HEK293 (cell line): ENCODE data around the gene DDX41.

Source experiments
- OSR2 ChIP-seq: fragments of 450-650 bp; formaldehyde crosslinking; IDR thresholded peaks from 2 replicates; pipeline ENCODE4 v1.5.1; 2016; ENCODE audit warnings: missing biosample characterization, missing genetic modification characterization
- OVOL3 ChIP-seq: fragments of 450-650 bp; formaldehyde crosslinking; IDR thresholded peaks from 2 replicates; pipeline ENCODE4 v1.5.1; 2016; ENCODE audit warnings: missing biosample characterization, missing genetic modification characterization
- PRDM2 ChIP-seq: fragments of 450-650 bp; formaldehyde crosslinking; IDR thresholded peaks from 2 replicates; pipeline ENCODE4 v1.5.1; 2016; ENCODE audit warnings: missing biosample characterization, missing genetic modification characterization, borderline replicate concordance
- SCRT2 ChIP-seq: fragments of 450-650 bp; formaldehyde crosslinking; IDR thresholded peaks from 2 replicates; pipeline ENCODE4 v1.5.1; 2016; ENCODE audit warnings: missing biosample characterization, missing genetic modification characterization
- ZBTB49 ChIP-seq: fragments of 450-650 bp; formaldehyde crosslinking; IDR thresholded peaks from 2 replicates; pipeline ENCODE4 v1.5.1; 2016; ENCODE audit warnings: missing biosample characterization, missing genetic modification characterization, low read depth
- ZIC2 ChIP-seq: fragments of 450-650 bp; formaldehyde crosslinking; IDR thresholded peaks from 2 replicates; pipeline ENCODE4 v1.5.1; 2016; ENCODE audit warnings: missing biosample characterization, missing genetic modification characterization
- ZNF132 ChIP-seq: fragments of 450-650 bp; formaldehyde crosslinking; IDR thresholded peaks from 2 replicates; pipeline ENCODE4 v1.5.1; 2017; ENCODE audit warnings: missing biosample characterization, missing genetic modification characterization, borderline replicate concordance
- ZNF133 ChIP-seq: fragments of 450-650 bp; formaldehyde crosslinking; IDR thresholded peaks from 2 replicates; pipeline ENCODE4 v1.5.1; 2016; ENCODE audit warnings: missing biosample characterization, missing genetic modification characterization
- ZNF2 ChIP-seq: fragments of 450-650 bp; formaldehyde crosslinking; IDR thresholded peaks from 2 replicates; pipeline ENCODE4 v1.5.1; 2016; ENCODE audit warnings: missing biosample characterization, missing genetic modification characterization
- ZNF274 ChIP-seq, 2 experiments: fragments of 200-500 bp in 1 of 2; fragments of 450-650 bp in 1 of 2; sonication (Bioruptor generic) in 1 of 2; formaldehyde crosslinking in 1 of 2; IDR thresholded peaks; 2 replicates each; pipeline versions ENCODE4 v1.5.1 to v1.6.1; 2014 to 2016; ENCODE audit warnings: borderline replicate concordance in 1 of 2, inconsistent platforms in 1 of 2, low read length in 1 of 2, missing biosample characterization in 1 of 2, missing genetic modification characterization in 1 of 2
- ZNF324 ChIP-seq: fragments of 450-650 bp; formaldehyde crosslinking; IDR thresholded peaks from 2 replicates; pipeline ENCODE4 v1.5.1; 2016; ENCODE audit warnings: missing biosample characterization, missing genetic modification characterization
- ZNF341 ChIP-seq: fragments of 450-650 bp; formaldehyde crosslinking; IDR thresholded peaks from 2 replicates; pipeline ENCODE4; 2016; ENCODE audit warnings: low read depth, missing biosample characterization, missing genetic modification characterization
- ZNF362 ChIP-seq: fragments of 450-650 bp; formaldehyde crosslinking; IDR thresholded peaks from 2 replicates; pipeline ENCODE4 v1.5.1; 2016; ENCODE audit warnings: missing biosample characterization, missing genetic modification characterization
- ZNF398 ChIP-seq: fragments of 450-650 bp; formaldehyde crosslinking; IDR thresholded peaks from 2 replicates; pipeline ENCODE4 v1.5.1; 2017; ENCODE audit warnings: missing biosample characterization, missing genetic modification characterization
- ZNF488 ChIP-seq: fragments of 450-650 bp; formaldehyde crosslinking; IDR thresholded peaks from 2 replicates; pipeline ENCODE4 v1.5.1; 2016; ENCODE audit warnings: missing biosample characterization, missing genetic modification characterization
- ZNF514 ChIP-seq: fragments of 450-650 bp; formaldehyde crosslinking; IDR thresholded peaks from 2 replicates; pipeline ENCODE4 v1.5.1; 2016; ENCODE audit warnings: missing biosample characterization, missing genetic modification characterization
- ZNF548 ChIP-seq: fragments of 450-650 bp; formaldehyde crosslinking; IDR thresholded peaks from 2 replicates; pipeline ENCODE4 v1.5.1; 2016; ENCODE audit warnings: missing biosample characterization, missing genetic modification characterization
- ZNF558 ChIP-seq: fragments of 450-650 bp; formaldehyde crosslinking; IDR thresholded peaks from 2 replicates; pipeline ENCODE4 v1.5.1; 2016; ENCODE audit warnings: missing biosample characterization, missing genetic modification characterization
- ZNF621 ChIP-seq: fragments of 450-650 bp; formaldehyde crosslinking; IDR thresholded peaks from 2 replicates; pipeline ENCODE4 v1.5.1; 2017; ENCODE audit warnings: missing biosample characterization, missing genetic modification characterization
- ZNF624 ChIP-seq: fragments of 450-650 bp; formaldehyde crosslinking; IDR thresholded peaks from 2 replicates; pipeline ENCODE4 v1.5.1; 2017; ENCODE audit warnings: missing biosample characterization, missing genetic modification characterization
- ZNF660 ChIP-seq: fragments of 450-650 bp; IDR thresholded peaks from 2 replicates; pipeline ENCODE4 v1.5.1; 2018; ENCODE audit warnings: missing biosample characterization, mild to moderate bottlenecking, missing genetic modification characterization
- ZNF704 ChIP-seq: fragments of 450-650 bp; formaldehyde crosslinking; IDR thresholded peaks from 2 replicates; pipeline ENCODE4 v1.5.1; 2016; ENCODE audit warnings: missing biosample characterization, missing genetic modification characterization
- ZNF837 ChIP-seq: fragments of 450-650 bp; formaldehyde crosslinking; IDR thresholded peaks from 2 replicates; pipeline ENCODE4 v1.5.1; 2016; ENCODE audit warnings: missing biosample characterization, missing genetic modification characterization

DDX41 gene

GRCh38 chr5:177516601-177517568 is at the start of gene DDX41 (continued):
- TF ChIP-seq ZNF704 (tag by site-specific recombination) (no peak), ZNF133 (tag by site-specific recombination) (no peak), OVOL3 (peak; percentile 52; the same call in 1 of the 2 replicates), ZIC2 (peak; percentile 48), ZNF324 (tag by site-specific recombination) (peak; percentile 85; the same call in 1 of the 2 replicates), ZNF624 (tag by site-specific recombination) (no peak), OSR2 (tag by site-specific recombination) (no peak; the same call in 1 of the 2 replicates), ZNF488 (tag by site-specific recombination) (no peak), ZNF621 (no peak), ZNF341 (tag by site-specific recombination) (peak; percentile 82), ZNF362 (no peak), ZNF132 (no peak), ZNF398 (no peak), ZNF660 (tag by site-specific recombination) (peak; percentile 72), ZNF837 (tag by site-specific recombination) (0 out of 2 replicates have a peak, but pooled peaks have one; percentile 32), SCRT2 (tag by site-specific recombination) (no peak), ZNF548 (no peak), PRDM2 (no peak), ZBTB49 (tag by site-specific recombination) (no peak), ZNF274 (IDR thresholded peaks at IDR 0.05; ENCODE audit: low read length) (no peak), ZNF274 (tag by site-specific recombination; IDR thresholded peaks at IDR 0.05; ENCODE audit: borderline replicate concordance) (no peak), ZNF2 (peak; percentile 82), ZNF558 (peak; percentile 43; the same call in 1 of the 2 replicates), ZNF514 (tag by site-specific recombination) (no peak)
